A673 (cell line): ENCODE data around the gene KEAP1. TPM values are rescaled to one million over a fixed set of nuclear protein-coding genes. Genes with fewer than 3 reads are reported as not detected.

Experiments
- BruUV-seq: library from RNA; stranded (reverse); fragments of 400-500 nt; replicated peaks from 2 replicates; lab custom pipeline; 2021; lab: Mats Ljungman, UMichigan
- CTCF ChIA-PET: fragments of 300-600 bp; sonication (Branson Sonifier 250); formaldehyde crosslinking; loops from one replicate; lab custom pipeline; 2022; ENCODE audit warnings: antibody characterized with exemption; lab: Charles Lee
- POLR2A ChIA-PET: fragments of 300-600 bp; sonication (Branson Sonifier 250); formaldehyde crosslinking; loops from one replicate; lab custom pipeline; 2022; ENCODE audit warnings: antibody characterized with exemption; ENCODE audit not compliant: low non-redundant PET; lab: Charles Lee
- DNase-seq: peaks from one replicate; pipeline ENCODE4 v3.0.0-alpha.2; 2015; ENCODE audit warnings: low spot score
- H3K27ac ChIP-seq: fragments of 200-600 bp; sonication (generic); 2 replicates; pipeline ENCODE4 v1.5.1; 2016; ENCODE audit warnings: mixed run types, low read depth, mild to moderate bottlenecking, mixed read lengths, antibody characterized with exemption, low read length; ENCODE audit not compliant: poor library complexity, severe bottlenecking
- H3K27me3 ChIP-seq: fragments of 200-600 bp; sonication (generic); replicated peaks from 2 replicates; pipeline ENCODE4 v1.6.1; 2017; ENCODE audit warnings: mixed run types, low read depth, mild to moderate bottlenecking, mixed read lengths, antibody characterized with exemption, low read length; ENCODE audit not compliant: insufficient read depth, poor library complexity
- H3K36me3 ChIP-seq: fragments of 200-600 bp; sonication (generic); 2 replicates; pipeline ENCODE4 v1.6.1; 2016; ENCODE audit warnings: mixed run types, mild to moderate bottlenecking, mixed read lengths, antibody characterized with exemption, low read length; ENCODE audit not compliant: insufficient read depth, poor library complexity, severe bottlenecking
- H3K4me1 ChIP-seq: fragments of 200-600 bp; sonication (generic); 2 replicates; pipeline ENCODE4 v1.6.1; 2017; ENCODE audit warnings: mixed run types, mild to moderate bottlenecking, mixed read lengths, antibody characterized with exemption, low read length; ENCODE audit not compliant: insufficient read depth, poor library complexity, severe bottlenecking
- H3K4me3 ChIP-seq: fragments of 200-600 bp; sonication (generic); 2 replicates; pipeline ENCODE4 v1.5.1; 2016; ENCODE audit warnings: low read depth, mixed run types, mild to moderate bottlenecking, mixed read lengths, low read length; ENCODE audit not compliant: poor library complexity, severe bottlenecking
- H3K9me3 ChIP-seq: fragments of 200-600 bp; sonication (generic); 2 replicates; pipeline ENCODE4 v1.6.1; 2016; ENCODE audit warnings: mixed run types, low read depth, mild to moderate bottlenecking, mixed read lengths, antibody characterized with exemption, low read length; ENCODE audit not compliant: poor library complexity, severe bottlenecking
- EZH2 ChIP-seq: fragments of 200-600 bp; sonication (generic); IDR thresholded peaks from 2 replicates; pipeline ENCODE4 v1.6.1; 2017; ENCODE audit warnings: borderline replicate concordance, low read depth, mild to moderate bottlenecking, mixed read lengths, antibody characterized with exemption, low read length; ENCODE audit not compliant: poor library complexity, severe bottlenecking
- intact Hi-C: fragments of 100-400 bp; cut with micrococcal nuclease; formaldehyde crosslinking; loops from one replicate; pipeline ENCODE4 v1.10.0; 2022; ENCODE audit not compliant: unreplicated experiment
- total RNA-seq: library from RNA; stranded (reverse); gene quantifications from 2 replicates; pipeline ENCODE4 v1.2.3, GENCODE V29; 2021
- TF ChIP-seq, protein P1 (sequence below): fragments of 300-800, 200-600 bp; sonication (generic); conservative IDR thresholded peaks from 2 replicates; pipeline ENCODE4 v1.5.1; 2017; ENCODE audit warnings: low read depth, mild to moderate bottlenecking, antibody characterized with exemption, low read length, moderate library complexity, mixed read lengths

The KEAP1 gene
- total RNA-seq, 1 experiment from 2014 or later, result 112 TPM

DNA sequence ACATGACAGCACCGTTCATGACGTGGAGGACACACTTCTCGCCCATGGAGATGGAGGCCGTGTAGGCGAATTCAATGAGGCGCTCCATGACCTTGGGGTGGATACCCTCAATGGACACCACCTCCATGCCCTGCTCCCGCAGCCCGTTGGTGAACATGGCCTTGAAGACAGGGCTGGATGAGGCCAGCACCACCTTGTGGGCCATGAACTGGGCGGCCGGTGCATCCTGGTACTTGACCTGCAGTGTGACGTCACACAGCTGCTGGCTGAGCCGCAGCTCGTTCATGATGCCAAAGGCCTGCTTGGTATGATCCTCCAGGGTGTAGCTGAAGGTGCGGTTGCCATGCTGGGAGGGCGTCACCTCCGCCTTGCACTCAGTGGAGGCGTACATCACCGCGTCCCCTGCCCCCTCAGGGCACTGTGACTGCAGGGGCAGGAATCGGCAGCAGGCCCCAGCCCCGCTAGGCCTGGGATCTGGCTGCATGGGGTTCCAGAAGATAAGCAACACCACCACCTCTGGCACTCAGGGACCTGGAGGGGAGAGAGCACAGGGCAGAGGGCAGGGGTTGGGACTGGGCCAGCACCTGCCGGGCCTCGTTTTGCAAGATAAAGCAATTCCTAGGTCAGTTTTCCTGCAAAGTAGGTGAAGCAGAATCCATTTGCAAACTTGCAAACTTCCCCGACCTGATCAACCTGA lies 3.5 kb downstream of the KEAP1 start:
- ChIA-PET POLR2A (no interaction called here), CTCF (no interaction called here)
- intact Hi-C loops, result loop anchor here (5.0 kb wide), 1 partner anchor 68 kb away; the partner anchor contains the start of genes CDKN2D and KRI1
- Histone ChIP-seq H3K27me3 (no peaks in the 10 kb centered on the region), H3K27ac (peak overlapping the region; percentile 14), H3K4me1 (no peaks in the 10 kb centered on the region), H3K9me3 (no peaks in the 10 kb centered on the region), H3K4me3 (no peak overlapping the region), H3K36me3 (peaks cover 38% of the 10 kb centered on the region)
- TF ChIP-seq, protein P1, sequence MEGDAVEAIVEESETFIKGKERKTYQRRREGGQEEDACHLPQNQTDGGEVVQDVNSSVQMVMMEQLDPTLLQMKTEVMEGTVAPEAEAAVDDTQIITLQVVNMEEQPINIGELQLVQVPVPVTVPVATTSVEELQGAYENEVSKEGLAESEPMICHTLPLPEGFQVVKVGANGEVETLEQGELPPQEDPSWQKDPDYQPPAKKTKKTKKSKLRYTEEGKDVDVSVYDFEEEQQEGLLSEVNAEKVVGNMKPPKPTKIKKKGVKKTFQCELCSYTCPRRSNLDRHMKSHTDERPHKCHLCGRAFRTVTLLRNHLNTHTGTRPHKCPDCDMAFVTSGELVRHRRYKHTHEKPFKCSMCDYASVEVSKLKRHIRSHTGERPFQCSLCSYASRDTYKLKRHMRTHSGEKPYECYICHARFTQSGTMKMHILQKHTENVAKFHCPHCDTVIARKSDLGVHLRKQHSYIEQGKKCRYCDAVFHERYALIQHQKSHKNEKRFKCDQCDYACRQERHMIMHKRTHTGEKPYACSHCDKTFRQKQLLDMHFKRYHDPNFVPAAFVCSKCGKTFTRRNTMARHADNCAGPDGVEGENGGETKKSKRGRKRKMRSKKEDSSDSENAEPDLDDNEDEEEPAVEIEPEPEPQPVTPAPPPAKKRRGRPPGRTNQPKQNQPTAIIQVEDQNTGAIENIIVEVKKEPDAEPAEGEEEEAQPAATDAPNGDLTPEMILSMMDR, result no peak
- TF ChIP-seq EZH2, result no peak
- no peak for DNase-seq
- no TSS peak for BruUV-seq

DNA sequence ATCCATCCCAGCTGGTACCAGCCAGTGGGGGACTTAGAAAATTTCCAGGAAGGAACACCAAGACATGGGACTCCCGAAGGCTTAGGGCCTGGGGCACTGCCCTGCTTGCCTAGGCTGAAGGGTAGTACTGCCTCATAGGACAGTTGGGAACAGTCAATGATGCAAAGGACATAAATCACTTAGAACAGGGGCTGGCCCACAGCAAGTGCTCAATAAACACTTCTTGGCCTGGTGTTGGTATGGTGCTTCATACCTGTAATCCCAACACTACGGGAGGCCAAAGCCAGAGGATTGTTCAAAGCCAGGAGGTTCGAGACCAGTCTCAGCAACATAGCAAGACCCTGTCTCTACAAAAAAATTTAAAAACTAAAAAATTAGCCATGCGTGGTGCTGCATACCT lies 5.8 kb downstream of the KEAP1 start:
- TF ChIP-seq, protein P1, result no peak
- TF ChIP-seq EZH2, result no peak
- intact Hi-C loops, result no loop called here
- CTCF ChIA-PET, result no interaction called here
- DNase-seq, result no peak
- POLR2A ChIA-PET, result interaction anchor here (0.7 kb wide), 1 partner anchor 17 kb away, joined by 4 read pairs; no protein-coding TSS in a partner anchor
- no peaks in the 10 kb centered on the region for H3K27me3 ChIP-seq
- no peaks in the 10 kb centered on the region for H3K4me1 ChIP-seq
- no TSS peak for BruUV-seq
- peaks cover 43% of the 10 kb centered on the region for H3K36me3 ChIP-seq
- H3K4me3 ChIP-seq, result no peak overlapping the region
- H3K27ac ChIP-seq, result no peak overlapping the region
- no peaks in the 10 kb centered on the region for H3K9me3 ChIP-seq

DNA sequence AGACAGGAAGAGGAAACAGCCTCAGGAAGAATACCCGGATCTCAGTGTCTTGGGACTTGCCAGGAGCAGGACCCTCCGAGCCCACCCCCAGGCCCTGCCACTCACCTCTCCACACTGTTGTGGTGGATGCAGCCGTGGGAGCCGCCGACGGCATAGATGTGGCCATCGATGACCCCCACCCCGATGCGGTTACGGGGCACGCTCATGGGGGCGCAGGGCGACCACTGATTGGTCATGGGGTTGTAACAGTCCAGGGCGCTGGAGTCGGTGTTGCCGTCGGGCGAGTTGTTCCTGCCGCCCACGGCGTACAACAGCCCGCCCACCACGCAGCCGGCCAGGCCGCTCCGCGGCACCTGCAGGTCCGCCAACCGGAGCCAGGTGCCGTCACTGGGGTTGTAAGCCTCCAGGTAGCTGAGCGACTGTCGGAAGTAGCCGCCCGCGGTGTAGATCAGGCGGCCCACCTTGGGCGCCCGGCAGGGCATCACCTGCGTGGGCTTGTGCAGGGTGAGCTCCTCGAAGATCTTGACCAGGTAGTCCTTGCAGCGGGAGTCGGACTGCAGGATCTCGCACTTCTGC lies 11.6 kb downstream of the KEAP1 start:
- no TSS peak for BruUV-seq
- TF ChIP-seq EZH2, result no peak
- TF ChIP-seq, protein P1, result no peak
- ChIA-PET CTCF (interaction anchor here (0.6 kb wide), 1 partner anchor 208 kb away, joined by 3 read pairs; no protein-coding TSS in a partner anchor), POLR2A (no interaction called here)
- H3K9me3 ChIP-seq, result no peaks in the 10 kb centered on the region
- no peak for DNase-seq
- intact Hi-C loops, result no loop called here
- no peaks in the 10 kb centered on the region for H3K27me3 ChIP-seq
- no peaks in the 10 kb centered on the region for H3K4me1 ChIP-seq
- peaks cover 55% of the 10 kb centered on the region for H3K36me3 ChIP-seq
- H3K27ac ChIP-seq, result no peak overlapping the region
- H3K4me3 ChIP-seq, result no peak overlapping the region
